Activated naive CD4-positive, alpha-beta T cell treated with anti-CD3 and anti-CD28 coated beads, Interleukin-2, amount 10 ng/mL, durations not matched to agents 7 days and 5 days (primary cell): Measurements from ENCODE around the gene GLB1L3.

Source experiments
- CTCF ChIA-PET: fragments of 350-600 bp; sonication (Branson Sonifier 250); formaldehyde crosslinking; loops from one replicate; lab custom pipeline; 2021; ENCODE audit warnings: antibody characterized with exemption; lab: Charles Lee
- DNase-seq: peaks from one replicate; pipeline ENCODE4 v3.0.0-alpha.2; 2020
- H3K27ac Mint-ChIP-seq: one replicate; pipeline ENCODE4 v1.8.0; 2021; ENCODE audit warnings: mild to moderate bottlenecking, moderate library complexity, mixed read lengths
- H3K27me3 Mint-ChIP-seq: one replicate; pipeline ENCODE4 v1.8.0; 2021; ENCODE audit warnings: mild to moderate bottlenecking, mixed read lengths
- H3K36me3 Mint-ChIP-seq: one replicate; pipeline ENCODE4 v1.8.0; 2021; ENCODE audit warnings: mixed read lengths
- H3K4me1 Mint-ChIP-seq: one replicate; pipeline ENCODE4 v1.8.0; 2021; ENCODE audit warnings: mixed read lengths
- H3K4me3 Mint-ChIP-seq: one replicate; pipeline ENCODE4 v1.8.0; 2021; ENCODE audit warnings: mild to moderate bottlenecking, moderate library complexity, mixed read lengths
- H3K9me3 Mint-ChIP-seq: one replicate; pipeline ENCODE4 v1.8.0; 2021; ENCODE audit warnings: mixed read lengths

The GLB1L3 gene

DNA sequence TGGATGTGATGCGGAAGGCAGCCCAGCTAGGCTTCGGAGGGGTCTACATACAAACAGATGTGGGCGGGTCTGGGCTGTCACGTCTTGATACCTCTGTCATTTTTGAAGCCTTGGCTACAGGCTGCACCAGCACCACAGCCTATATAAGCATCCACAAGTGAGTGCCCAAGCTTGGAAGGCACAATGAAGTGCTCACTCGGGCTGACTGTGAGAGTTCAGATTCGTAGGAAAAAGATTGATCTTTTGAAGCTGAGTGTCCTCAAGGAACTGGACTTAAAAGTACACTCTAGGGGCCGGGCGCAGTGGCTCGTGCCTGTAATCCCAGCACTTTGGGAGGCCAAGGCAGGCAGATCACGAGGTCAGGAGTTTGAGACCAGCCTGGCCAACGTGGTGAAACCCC is 19.1 kb upstream of the GLB1L3 start:
- Mint-ChIP-seq H3K36me3 (peaks cover 25% of the 10 kb centered on the region), H3K4me1 (peaks cover 42% of the 10 kb centered on the region), H3K27ac (no peak overlapping the region), H3K9me3 (no peaks in the 10 kb centered on the region), H3K27me3 (no peaks in the 10 kb centered on the region), H3K4me3 (no peak overlapping the region)
- DNase-seq, result no peak
- CTCF ChIA-PET, result no interaction called here

DNA sequence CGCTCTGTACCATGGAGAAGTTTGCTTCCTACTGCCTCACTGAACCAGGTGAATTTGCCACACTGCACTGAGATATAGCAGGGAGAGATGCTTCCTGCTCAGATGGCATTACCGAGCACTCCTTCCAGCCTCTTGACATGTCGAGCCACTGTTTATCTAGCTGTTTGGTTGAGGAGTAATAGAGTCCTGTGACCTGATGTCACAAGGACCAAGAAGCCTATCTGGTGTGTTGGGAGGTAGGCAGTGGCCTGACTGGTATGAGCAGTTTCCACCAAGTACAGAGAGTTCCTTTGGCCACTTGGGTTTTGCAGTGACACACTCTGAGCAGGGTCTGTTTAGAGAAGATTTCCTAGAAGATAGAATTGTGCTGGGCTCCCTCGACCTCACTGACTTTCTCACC is 17.6 kb upstream of the GLB1L3 start:
- Mint-ChIP-seq H3K4me1 (peaks cover 35% of the 10 kb centered on the region), H3K36me3 (peaks cover 26% of the 10 kb centered on the region), H3K27me3 (no peaks in the 10 kb centered on the region), H3K9me3 (no peaks in the 10 kb centered on the region), H3K27ac (no peak overlapping the region), H3K4me3 (no peak overlapping the region)
- DNase-seq, result no peak
- CTCF ChIA-PET, result no interaction called here

DNA sequence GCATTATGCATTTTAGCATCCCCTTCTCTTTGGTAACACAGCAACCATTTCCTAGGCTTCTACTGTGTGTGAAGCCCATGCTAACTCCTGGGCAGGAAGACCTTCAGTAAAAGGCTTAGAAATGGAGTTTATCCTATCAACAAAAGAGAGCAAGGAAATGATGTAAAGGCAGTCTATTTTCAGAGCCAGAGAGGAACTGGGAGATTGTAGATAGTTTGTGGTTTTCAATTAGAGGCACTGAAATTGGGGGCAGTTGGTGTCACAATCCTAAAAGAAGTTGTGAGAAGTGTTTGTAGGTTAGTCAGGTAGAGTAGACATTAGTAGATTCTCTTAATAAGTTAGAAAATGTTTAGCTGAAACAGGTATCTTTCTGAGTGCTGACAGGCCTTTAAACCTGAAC is 15.7 kb upstream of the GLB1L3 start:
- peaks cover 28% of the 10 kb centered on the region for H3K36me3 Mint-ChIP-seq
- no peak for DNase-seq
- CTCF ChIA-PET, result interaction anchor here (1.4 to 7.0 kb wide), 5 partner anchors 9 to 54 kb away, joined by 3 to 68 read pairs (median 11); partner anchors contain the start of genes GLB1L3, NCAPD3 and VPS26B
- H3K4me1 Mint-ChIP-seq, result peaks cover 19% of the 10 kb centered on the region
- H3K27me3 Mint-ChIP-seq, result no peaks in the 10 kb centered on the region
- no peak overlapping the region for H3K4me3 Mint-ChIP-seq
- no peaks in the 10 kb centered on the region for H3K9me3 Mint-ChIP-seq
- H3K27ac Mint-ChIP-seq, result peak overlapping the region; percentile 46

DNA sequence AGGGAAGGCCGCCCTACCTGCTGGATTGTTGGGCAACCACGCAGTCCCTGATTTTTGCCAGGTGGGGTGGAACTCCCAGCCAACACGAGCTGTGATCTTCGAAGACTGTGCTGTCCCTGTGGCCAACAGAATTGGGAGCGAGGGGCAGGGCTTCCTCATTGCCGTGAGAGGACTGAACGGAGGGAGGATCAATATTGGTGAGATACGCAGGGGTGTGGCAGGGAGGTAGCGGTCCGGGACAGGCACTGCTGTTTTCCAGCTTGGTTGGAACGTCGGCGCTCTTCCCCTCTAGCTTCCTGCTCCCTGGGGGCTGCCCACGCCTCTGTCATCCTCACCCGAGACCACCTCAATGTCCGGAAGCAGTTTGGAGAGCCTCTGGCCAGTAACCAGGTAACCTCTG is 15.2 kb upstream of the GLB1L3 start:
- Mint-ChIP-seq H3K36me3 (peaks cover 27% of the 10 kb centered on the region), H3K4me3 (no peak overlapping the region), H3K4me1 (peaks cover 16% of the 10 kb centered on the region), H3K9me3 (no peaks in the 10 kb centered on the region), H3K27me3 (no peaks in the 10 kb centered on the region), H3K27ac (no peak overlapping the region)
- no peak for DNase-seq
- CTCF ChIA-PET, result interaction anchor here (1.4 to 7.0 kb wide), 8 partner anchors 9 to 99 kb away, joined by 3 to 68 read pairs (median 10); partner anchors contain the start of genes GLB1L3, NCAPD3 and VPS26B

DNA sequence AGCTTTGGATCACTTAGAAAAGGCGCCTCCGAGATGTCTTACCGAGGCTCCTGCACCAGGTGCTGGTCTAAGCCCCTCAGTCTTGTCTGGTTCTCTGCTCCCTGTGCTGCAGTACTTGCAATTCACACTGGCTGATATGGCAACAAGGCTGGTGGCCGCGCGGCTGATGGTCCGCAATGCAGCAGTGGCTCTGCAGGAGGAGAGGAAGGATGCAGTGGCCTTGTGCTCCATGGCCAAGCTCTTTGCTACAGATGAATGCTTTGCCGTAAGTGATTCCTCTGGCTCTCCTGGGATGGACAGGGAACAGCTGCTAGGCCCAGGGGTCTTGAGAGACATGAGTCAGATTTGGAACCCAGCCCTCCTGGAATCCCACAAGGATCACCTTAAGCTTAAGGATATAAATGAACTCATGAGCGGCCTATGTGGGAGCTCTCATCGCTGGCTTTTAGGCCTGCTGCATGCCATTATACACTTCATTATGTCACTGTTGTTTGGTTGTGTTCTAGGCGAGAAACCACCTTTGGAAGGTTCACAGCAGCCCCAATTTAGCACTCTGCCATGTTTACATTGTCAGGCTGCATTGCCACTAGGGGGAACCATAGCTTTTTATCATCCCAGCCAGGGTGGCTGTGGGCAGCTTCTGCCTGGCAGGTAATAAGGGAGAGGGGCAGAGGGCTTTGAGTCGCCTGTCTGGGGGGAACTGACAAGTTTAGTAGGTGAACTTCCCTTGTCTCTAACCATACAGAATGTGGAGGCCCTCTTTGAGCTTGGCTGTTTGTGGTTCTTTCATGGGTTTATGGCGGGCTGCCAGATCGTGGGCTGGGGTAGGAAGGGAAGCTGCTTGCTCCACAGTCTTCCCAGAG is 14.3 kb upstream of the GLB1L3 start:
- CTCF ChIA-PET, result interaction anchor here (1.0 to 7.0 kb wide), 15 partner anchors 8 to 98 kb away, joined by 3 to 68 read pairs (median 6); partner anchors contain the start of genes ACAD8, GLB1L3, NCAPD3 and VPS26B
- Mint-ChIP-seq H3K36me3 (peaks cover 26% of the 10 kb centered on the region), H3K9me3 (no peaks in the 10 kb centered on the region), H3K27me3 (no peaks in the 10 kb centered on the region), H3K27ac (no peak overlapping the region), H3K4me3 (no peak overlapping the region), H3K4me1 (peaks cover 22% of the 10 kb centered on the region)
- peak; percentile 66 for DNase-seq

DNA sequence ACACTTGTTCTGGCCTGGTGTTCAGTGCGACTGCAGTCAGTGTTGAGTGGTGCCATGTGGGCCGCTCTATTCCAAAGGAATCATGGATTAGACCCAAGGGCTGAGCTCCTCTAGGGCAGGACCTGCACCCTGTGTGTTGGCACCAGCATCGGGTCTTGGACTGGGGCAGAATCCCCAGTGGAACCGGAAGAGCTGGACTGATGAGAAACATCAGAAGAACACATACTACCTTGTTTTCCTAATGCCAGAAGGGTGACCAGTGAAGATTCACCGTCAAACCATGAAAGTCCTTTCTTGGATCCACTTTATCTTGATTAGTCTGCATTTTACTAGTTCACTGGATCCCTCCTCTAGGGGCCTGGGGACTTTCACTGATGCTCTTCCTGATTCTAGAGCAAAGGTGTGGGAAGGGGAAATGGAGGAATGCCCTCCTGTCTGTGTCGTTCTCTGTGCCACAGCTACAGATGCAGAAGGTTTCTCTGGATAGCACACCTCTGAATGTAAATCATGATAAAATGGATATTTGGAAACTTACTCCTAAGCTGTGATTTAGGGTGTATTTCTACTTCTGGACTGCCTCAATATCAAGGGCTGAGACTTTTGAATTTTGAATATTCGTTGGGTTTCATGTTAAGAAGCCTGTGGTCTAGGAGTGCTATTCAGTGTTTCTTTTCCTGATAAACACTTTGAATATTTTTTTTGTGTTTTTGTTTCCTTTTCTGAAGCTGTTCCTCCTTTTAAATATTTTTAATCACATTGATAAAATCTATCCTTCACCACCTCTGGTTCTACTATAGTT is 11.0 kb upstream of the GLB1L3 start:
- peaks cover 11% of the 10 kb centered on the region for H3K36me3 Mint-ChIP-seq
- H3K9me3 Mint-ChIP-seq, result no peaks in the 10 kb centered on the region
- H3K27me3 Mint-ChIP-seq, result no peaks in the 10 kb centered on the region
- CTCF ChIA-PET, result interaction anchor here (0.8 to 7.0 kb wide), 2 partner anchors 9 kb away, joined by 3 to 68 read pairs; partner anchors contain the start of gene GLB1L3
- H3K4me3 Mint-ChIP-seq, result no peak overlapping the region
- no peak for DNase-seq
- H3K4me1 Mint-ChIP-seq, result peaks cover 36% of the 10 kb centered on the region
- no peak overlapping the region for H3K27ac Mint-ChIP-seq

DNA sequence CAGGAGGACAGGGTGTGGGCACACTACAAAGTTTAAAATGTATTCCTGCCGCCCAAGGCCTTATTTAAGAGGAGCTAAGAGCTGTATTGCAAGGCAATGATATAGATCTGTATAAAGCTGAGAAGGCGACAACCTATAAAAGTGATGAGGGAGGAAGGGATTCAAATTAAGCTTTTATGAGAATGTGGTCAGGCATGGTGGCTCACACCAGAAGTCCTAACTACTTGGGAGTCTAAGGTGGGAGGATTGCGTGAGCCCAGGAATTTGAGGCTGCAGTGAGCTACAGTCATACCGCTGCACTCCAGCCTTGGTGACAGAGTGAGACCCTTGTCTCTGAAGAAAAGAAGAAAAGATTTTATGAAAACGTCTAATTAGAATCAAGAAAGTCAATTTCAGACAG is 9.7 kb upstream of the GLB1L3 start:
- CTCF ChIA-PET, result interaction anchor here (7.0 kb wide), 1 partner anchor 8 kb away, joined by 68 read pairs; the partner anchor contains the start of gene GLB1L3
- no peak overlapping the region for H3K27ac Mint-ChIP-seq
- peaks cover 14% of the 10 kb centered on the region for H3K36me3 Mint-ChIP-seq
- no peak for DNase-seq
- no peaks in the 10 kb centered on the region for H3K27me3 Mint-ChIP-seq
- peaks cover 39% of the 10 kb centered on the region for H3K4me1 Mint-ChIP-seq
- no peaks in the 10 kb centered on the region for H3K9me3 Mint-ChIP-seq
- no peak overlapping the region for H3K4me3 Mint-ChIP-seq

DNA sequence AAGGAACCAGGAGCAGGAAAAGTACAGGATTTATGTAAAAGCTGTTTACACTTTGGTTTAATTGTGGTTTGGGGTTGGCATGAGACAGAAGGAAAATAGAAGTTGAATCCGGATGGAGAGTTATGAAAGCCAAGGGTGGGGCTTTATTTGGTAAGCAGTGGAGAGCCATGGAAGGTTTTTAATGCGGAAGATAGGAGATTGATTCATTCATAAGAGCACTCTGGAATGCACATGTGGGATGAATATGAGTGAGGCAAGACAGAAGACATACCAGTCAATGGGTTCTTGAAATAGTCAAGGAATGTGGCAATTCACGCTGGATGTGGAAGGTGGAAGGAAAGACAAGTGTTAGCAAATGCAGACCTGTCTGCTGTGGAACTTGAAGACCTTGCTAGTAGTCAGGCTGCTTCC is 9.3 kb upstream of the GLB1L3 start:
- no peak overlapping the region for H3K4me3 Mint-ChIP-seq
- no peaks in the 10 kb centered on the region for H3K9me3 Mint-ChIP-seq
- no peak for DNase-seq
- H3K27me3 Mint-ChIP-seq, result no peaks in the 10 kb centered on the region
- peaks cover 42% of the 10 kb centered on the region for H3K4me1 Mint-ChIP-seq
- CTCF ChIA-PET, result no interaction called here
- H3K36me3 Mint-ChIP-seq, result peaks cover 16% of the 10 kb centered on the region
- no peak overlapping the region for H3K27ac Mint-ChIP-seq

DNA sequence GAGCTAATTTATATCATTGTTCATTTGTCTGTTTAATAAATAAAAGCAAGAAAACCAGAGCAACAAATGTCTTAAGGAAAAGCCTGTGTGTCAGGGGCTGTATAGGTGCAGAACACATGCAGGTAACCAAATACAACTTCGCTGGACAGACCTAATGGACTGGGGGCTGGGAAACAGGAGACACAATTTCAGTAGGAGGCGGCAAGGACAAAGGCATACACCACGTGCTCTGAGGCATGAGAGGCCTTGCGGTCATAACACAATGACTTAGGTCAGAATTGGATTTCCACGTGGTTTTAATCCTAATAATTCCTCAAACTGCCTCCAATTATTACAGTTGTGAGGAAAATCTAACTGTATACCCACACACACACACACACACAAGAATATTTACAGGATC is 8.7 kb upstream of the GLB1L3 start:
- Mint-ChIP-seq H3K27ac (no peak overlapping the region), H3K9me3 (no peaks in the 10 kb centered on the region)

DNA sequence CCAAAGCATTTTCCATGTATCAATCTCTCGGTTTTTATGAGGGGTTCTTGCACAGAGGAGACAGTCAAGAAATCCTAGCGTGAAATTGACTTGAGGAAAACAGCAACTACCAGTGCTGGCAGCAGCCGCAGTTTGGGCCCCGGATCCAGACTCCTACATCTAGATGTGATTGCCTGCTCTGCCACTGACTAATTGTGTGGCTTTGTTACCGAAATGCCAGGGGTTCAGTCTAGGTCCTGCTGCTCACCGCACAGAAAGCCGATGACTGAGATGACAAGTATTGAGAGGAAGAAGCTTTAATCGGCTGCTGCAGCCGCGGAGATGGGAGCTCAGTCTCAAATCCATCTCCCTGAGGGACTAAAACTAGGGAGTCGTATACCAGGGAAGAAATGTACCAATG is 8.2 kb upstream of the GLB1L3 start:
- H3K9me3 Mint-ChIP-seq, result no peaks in the 10 kb centered on the region
- H3K27me3 Mint-ChIP-seq, result no peaks in the 10 kb centered on the region
- H3K4me3 Mint-ChIP-seq, result no peak overlapping the region
- H3K36me3 Mint-ChIP-seq, result peaks cover 23% of the 10 kb centered on the region
- DNase-seq, result no peak
- peak overlapping the region; percentile 55 for H3K27ac Mint-ChIP-seq
- peaks cover 51% of the 10 kb centered on the region for H3K4me1 Mint-ChIP-seq
- CTCF ChIA-PET, result interaction anchor here (0.8 kb wide), 1 partner anchor 44 kb away, joined by 5 read pairs; the partner anchor contains the start of gene NCAPD3

More for the DNA sequence above, 8.7 kb upstream of the GLB1L3 start:
- Mint-ChIP-seq H3K36me3 (peaks cover 18% of the 10 kb centered on the region), H3K27me3 (no peaks in the 10 kb centered on the region), H3K4me3 (no peak overlapping the region), H3K4me1 (peaks cover 46% of the 10 kb centered on the region)
- CTCF ChIA-PET, result no interaction called here
- DNase-seq, result no peak

DNA sequence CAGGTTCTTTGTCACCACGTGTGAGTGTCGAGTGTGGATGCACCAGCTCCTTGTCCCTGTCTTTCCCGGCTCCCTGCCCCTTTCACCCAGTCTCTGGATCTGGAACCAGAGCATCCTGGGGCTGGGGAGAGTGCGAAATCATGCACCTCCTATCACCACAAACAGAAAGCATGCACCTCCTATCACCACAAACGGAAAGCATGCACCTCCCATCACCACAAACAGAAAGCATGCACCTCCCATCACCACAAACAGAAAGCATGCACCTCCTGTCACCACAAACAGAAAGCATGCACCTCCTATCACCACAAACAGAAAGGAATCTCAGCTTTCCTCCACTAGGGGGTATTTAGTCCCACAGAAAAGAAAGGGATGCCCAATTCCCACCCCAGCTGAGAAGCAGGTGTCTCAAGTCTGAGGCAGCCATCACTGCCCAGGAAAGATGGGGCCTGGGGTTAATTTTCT is 5.9 kb upstream of the GLB1L3 start:
- peaks cover 26% of the 10 kb centered on the region for H3K36me3 Mint-ChIP-seq
- no peaks in the 10 kb centered on the region for H3K9me3 Mint-ChIP-seq
- CTCF ChIA-PET, result interaction anchor here (0.6 to 2.0 kb wide), 3 partner anchors 9 to 129 kb away, joined by 3 to 8 read pairs (median 6); no protein-coding TSS in a partner anchor
- H3K27ac Mint-ChIP-seq, result peak overlapping the region; percentile 82
- peak; percentile 63 for DNase-seq
- H3K4me3 Mint-ChIP-seq, result peak overlapping the region; percentile 24
- H3K4me1 Mint-ChIP-seq, result peaks cover 73% of the 10 kb centered on the region
- H3K27me3 Mint-ChIP-seq, result no peaks in the 10 kb centered on the region

DNA sequence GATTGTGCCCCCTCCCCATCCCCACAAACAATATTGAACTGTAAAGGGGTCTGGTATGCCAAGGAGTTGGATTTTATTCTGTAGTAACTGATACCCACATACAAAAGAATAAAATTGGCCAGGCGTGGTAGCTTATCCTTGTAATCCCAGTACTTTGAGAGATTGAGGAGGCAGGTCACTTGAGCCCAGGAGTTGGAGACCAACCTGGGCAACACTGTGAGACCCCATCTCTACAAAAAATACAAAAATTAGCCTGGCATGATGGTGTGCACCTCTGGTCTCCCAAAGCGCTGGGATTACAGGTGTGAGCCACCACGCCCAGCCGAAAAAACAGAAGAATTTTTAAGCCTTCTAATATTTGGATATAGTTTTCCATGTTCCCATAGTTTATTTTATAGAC is 4.2 kb upstream of the GLB1L3 start:
- DNase-seq, result no peak
- CTCF ChIA-PET, result interaction anchor here (6.7 kb wide), 1 partner anchor 9 kb away, joined by 68 read pairs; no protein-coding TSS in a partner anchor
- Mint-ChIP-seq H3K36me3 (peaks cover 27% of the 10 kb centered on the region), H3K27ac (no peak overlapping the region), H3K27me3 (peaks cover 6% of the 10 kb centered on the region), H3K4me1 (peaks cover 69% of the 10 kb centered on the region), H3K4me3 (no peak overlapping the region), H3K9me3 (no peaks in the 10 kb centered on the region)

DNA sequence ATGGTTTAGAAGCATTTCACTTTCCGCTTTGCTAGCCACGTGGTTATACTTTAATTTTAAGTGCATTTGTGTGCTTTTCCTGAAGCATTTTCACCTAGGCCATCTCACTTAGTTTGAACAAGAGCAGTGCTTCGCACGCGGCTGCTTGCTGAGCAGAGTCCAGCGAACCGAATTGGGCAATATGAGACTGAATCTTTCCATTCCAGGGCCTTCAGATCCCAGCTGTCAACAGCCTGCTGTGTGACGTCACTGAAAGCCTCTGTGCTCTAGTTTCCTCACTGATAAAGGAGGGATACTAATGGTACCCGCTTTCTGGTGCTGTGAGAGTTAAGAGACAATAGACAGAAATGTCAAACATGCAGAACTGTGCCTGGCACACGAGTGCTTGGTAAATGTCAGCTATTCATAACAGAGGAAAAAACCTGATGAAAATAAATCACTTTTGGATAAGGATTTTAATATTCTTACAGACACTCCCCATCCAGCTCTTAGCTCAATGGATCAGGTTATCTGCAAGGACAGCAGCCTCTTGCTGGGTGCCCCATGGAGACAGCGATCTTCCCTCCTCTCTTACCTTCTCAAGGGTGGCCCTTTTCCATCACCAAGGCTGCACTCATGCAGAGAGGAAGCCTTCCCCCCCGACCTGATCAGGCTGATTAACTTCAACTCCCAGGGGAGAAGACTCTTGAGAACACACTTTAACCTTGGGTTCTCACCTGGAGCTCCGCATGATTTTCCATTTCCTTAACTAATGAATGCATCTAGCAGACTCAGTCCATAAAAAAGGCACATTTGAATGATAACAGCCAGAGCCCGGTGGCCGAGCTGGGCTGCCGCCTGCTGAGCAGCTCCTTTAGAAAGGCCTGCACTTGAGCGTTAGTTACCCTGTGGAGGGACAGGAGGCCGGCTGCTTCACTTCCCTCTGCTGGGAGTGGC is 3.5 kb upstream of the GLB1L3 start:
- DNase-seq, result no peak
- Mint-ChIP-seq H3K36me3 (peaks cover 31% of the 10 kb centered on the region), H3K9me3 (no peaks in the 10 kb centered on the region), H3K27me3 (peaks cover 13% of the 10 kb centered on the region), H3K27ac (no peak overlapping the region), H3K4me3 (peak overlapping the region; percentile 27), H3K4me1 (peaks cover 72% of the 10 kb centered on the region)
- CTCF ChIA-PET, result interaction anchor here (1.0 to 6.7 kb wide), 3 partner anchors 10 to 87 kb away, joined by 3 to 68 read pairs (median 3); no protein-coding TSS in a partner anchor
